ENCODE results near the gene KIAA1217. TPM values are rescaled to one million over a fixed set of nuclear protein-coding genes. Genes with fewer than 3 reads are reported as not detected.

KIAA1217 gene
- total and polyA plus RNA-seq, 2 of the 8 experiments (the other 6 are each of a cell fraction or from before 2014, with no cell fraction given), result 4.5 to 15.6 TPM

DNA sequence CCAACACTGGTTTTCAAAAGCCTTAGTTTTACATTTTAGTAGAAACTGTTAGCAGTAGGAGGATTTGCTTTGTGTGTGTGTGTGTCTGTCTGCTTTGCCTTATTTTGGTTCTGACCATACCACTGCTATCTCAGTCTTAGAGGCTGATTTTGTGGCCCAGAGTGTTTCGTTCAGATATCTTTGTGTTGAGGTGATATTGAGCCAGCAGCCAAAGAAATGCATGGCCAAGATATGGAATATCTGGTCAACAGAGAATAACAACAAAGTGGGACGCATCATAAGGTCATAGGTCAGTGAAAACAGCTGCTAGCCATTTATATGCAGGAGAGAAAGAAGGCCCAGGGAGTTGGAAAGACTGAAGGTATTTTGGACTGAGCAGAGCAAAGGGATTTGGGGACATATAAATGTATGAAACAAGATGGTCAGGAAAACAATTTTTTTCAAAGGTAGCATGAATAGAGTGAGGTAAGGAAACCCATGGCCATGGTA, 47.7 kb downstream of the KIAA1217 start:
- Histone ChIP-seq H4K5ac (ENCODE audit: insufficient read length, low read depth, low read length) (no peak overlapping the region), H3K4me2 (ENCODE audit: insufficient read depth in 1 of 2, low read depth in 2 of 2, low read length in 2 of 2) (0 out of 4 replicates have a peak overlapping the region, but pooled peaks of 1 of the 2 experiments have one; percentile 2), H3K18ac (ENCODE audit: extremely low read depth, low read length) (no peak overlapping the region), H2AFZ (ENCODE audit: low read length) (no peak overlapping the region), H2BK12ac (ENCODE audit: low read depth, low read length) (no peak overlapping the region), H2BK20ac (ENCODE audit: low read length) (0 out of 2 replicates have a peak overlapping the region, but pooled peaks have one; percentile 11), H3K36me3 (ENCODE audit: control insufficient read depth in 2 of 4, insufficient read depth in 4 of 4, low read length in 3 of 4) (no peaks in the 10 kb centered on the region), H3K9ac (replicated peaks in 1 of 4; ENCODE audit: extremely low read depth in 1 of 4, low read depth in 3 of 4, low read length in 3 of 4) (no peak overlapping the region), H3K27ac (ENCODE audit: low read depth, low read length) (no peak overlapping the region), H3K79me2 (ENCODE audit: control insufficient read depth in 1 of 2, insufficient read depth in 2 of 2, low read length in 2 of 2) (0 out of 4 replicates have a peak, but pooled peaks cover 0 to 2% of the 10 kb centered on the region in 2 experiments), H4K20me1 (replicated peaks in 1 of 2; ENCODE audit: control insufficient read depth in 1 of 2, insufficient read depth in 2 of 2, low read length in 2 of 2) (no peaks in the 10 kb centered on the region), H2BK5ac (ENCODE audit: low read depth, low read length) (no peak overlapping the region), H3K9me3 (ENCODE audit: insufficient read depth in 2 of 2, low read depth in 1 of 2, low read length in 1 of 2) (no peaks in the 10 kb centered on the region), H3K4me1 (replicated peaks in 1 of 4; ENCODE audit: control insufficient read depth in 3 of 4, insufficient read depth in 4 of 4, low read length in 3 of 4) (peaks cover 2 to 24% (median 13%) of the 10 kb centered on the region in 4 experiments; a peak in 5 of 7 replicates), H3K23me2 (ENCODE audit: low read depth, low read length) (no peaks in the 10 kb centered on the region), H3K23ac (ENCODE audit: insufficient read length) (no peak overlapping the region), H3K27me3 (replicated peaks in 1 of 4; ENCODE audit: control insufficient read depth in 3 of 4, extremely low read depth in 1 of 4, insufficient read depth in 3 of 4, low read length in 3 of 4) (no peaks in the 10 kb centered on the region), H3K56ac (replicated peaks; ENCODE audit: insufficient read length, low read depth, low read length) (no peak overlapping the region), H4K91ac (replicated peaks; ENCODE audit: insufficient read length, low read length) (no peak overlapping the region), H3K4ac (replicated peaks; ENCODE audit: insufficient read length, low read depth, low read length) (no peak overlapping the region), H3K4me3 (ENCODE audit: extremely low read depth in 1 of 4, insufficient read depth in 2 of 4, low read depth in 3 of 4, low read length in 4 of 4) (no peak overlapping the region), H2BK120ac (replicated peaks; ENCODE audit: low read depth, low read length) (no peak overlapping the region), H2BK15ac (ENCODE audit: low read length) (0 out of 2 replicates have a peak overlapping the region, but pooled peaks have one; percentile 1), H4K8ac (ENCODE audit: extremely low read depth, insufficient read depth, low read length) (no peak overlapping the region), H3K79me1 (ENCODE audit: low read depth, low read length) (0 out of 2 replicates have a peak, but pooled peaks cover 4% of the 10 kb centered on the region), H2AK5ac (ENCODE audit: low read depth, low read length) (no peak overlapping the region), H3K14ac (ENCODE audit: insufficient read length) (no peak overlapping the region)
- 85% methylated on average over 2 of the region's 2 CpGs; no CpG with 5 or more reads in 1 of the 2 experiments for WGBS, 2 experiments (ENCODE audit: extremely low coverage in 1 of 2, insufficient coverage in 1 of 2, insufficient read length in 1 of 2, insufficient replicate concordance in 2 of 2, low coverage in 1 of 2, low lambda C conversion rate in 2 of 2, missing lambda C conversion rate in 1 of 2)
- POLR2A ChIA-PET (ENCODE audit: partially characterized antibody), result no interaction called here
- FAIRE-seq, result no peak
- TF ChIP-seq SP4 (IDR thresholded peaks at IDR 0.05; ENCODE audit: low read length) (no peak), KDM4A (IDR thresholded peaks at IDR 0.05; ENCODE audit: low read depth, low read length, severe bottlenecking) (no peak), SUZ12 (IDR thresholded peaks at IDR 0.05; ENCODE audit: low read length) (no peak), POLR2AphosphoS5 (IDR thresholded peaks at IDR 0.05; ENCODE audit: low read depth, low read length) (no peak), ASH2L (IDR thresholded peaks at IDR 0.05; ENCODE audit: low read length) (no peak), CTBP2 (IDR thresholded peaks at IDR 0.05; ENCODE audit: borderline replicate concordance, insufficient read depth, insufficient read length, low read length) (no peak)
- DNase-seq (ENCODE audit: low read depth in 1 of 2, low spot score in 2 of 2), result no peak
- CTCF ChIA-PET (ENCODE audit: partially characterized antibody), result interaction anchor here (1.0 to 1.1 kb wide), 3 partner anchors 16 to 248 kb away, joined by 3 to 4 read pairs (median 4); no protein-coding TSS in a partner anchor

Measured in H1 (cell line).